HG03108 (cell line): ENCODE measurements around the gene CYB561D1.

ENCODE experiments used
- ATAC-seq: cut with Tn5 transposase; IDR thresholded peaks from one replicate; pipeline ENCODE4 v1.9.1; 2021; ENCODE audit warnings: moderate library complexity; ENCODE audit not compliant: unreplicated experiment

Gene CYB561D1

DNA sequence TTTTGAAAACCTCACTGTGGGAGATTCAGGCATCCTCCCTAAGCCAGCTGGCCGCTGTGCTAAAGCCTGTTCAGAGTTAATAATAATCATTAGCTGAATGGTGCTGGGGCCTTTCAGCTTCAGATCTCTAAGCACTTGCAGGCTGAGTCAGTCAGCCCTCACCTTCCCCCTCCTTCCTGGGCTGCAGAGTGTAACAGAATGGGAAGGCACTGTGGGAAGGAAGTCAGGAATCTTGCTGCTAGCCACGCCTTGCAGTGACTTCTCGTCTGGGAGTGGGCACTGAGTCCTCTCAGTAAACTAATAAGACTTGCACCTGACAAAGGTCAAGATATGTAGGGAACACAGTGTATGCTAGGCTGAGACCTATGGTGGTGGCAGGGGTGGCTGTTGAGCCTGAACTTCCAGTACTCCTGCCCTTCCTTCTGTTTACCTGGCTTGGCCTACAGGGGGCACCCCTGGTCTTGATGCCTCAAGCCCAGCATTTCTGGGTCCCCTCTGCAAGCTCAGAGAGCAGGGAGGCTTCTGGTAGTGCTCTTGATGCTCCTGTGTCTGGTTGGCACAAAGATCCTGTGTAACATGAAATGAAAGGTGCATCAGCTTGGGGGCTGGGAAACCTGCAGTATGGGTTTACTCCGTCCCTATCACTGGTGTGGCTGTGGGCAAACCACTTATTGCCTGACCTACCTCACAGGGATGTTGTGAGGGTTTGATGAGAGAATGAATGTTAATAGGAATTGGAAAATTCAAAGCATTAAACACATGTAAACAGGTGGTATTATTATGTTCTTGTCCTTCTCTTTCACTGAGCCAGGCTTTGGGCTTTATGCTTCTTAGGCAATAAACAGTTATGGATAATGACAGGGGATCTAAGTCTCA is 6.0 kb downstream of the CYB561D1 start:
- ATAC-seq = no peak

GRCh38 chr1:109500941-109501381 is 7.1 kb downstream of the CYB561D1 start:
- ATAC-seq = no peak

DNA sequence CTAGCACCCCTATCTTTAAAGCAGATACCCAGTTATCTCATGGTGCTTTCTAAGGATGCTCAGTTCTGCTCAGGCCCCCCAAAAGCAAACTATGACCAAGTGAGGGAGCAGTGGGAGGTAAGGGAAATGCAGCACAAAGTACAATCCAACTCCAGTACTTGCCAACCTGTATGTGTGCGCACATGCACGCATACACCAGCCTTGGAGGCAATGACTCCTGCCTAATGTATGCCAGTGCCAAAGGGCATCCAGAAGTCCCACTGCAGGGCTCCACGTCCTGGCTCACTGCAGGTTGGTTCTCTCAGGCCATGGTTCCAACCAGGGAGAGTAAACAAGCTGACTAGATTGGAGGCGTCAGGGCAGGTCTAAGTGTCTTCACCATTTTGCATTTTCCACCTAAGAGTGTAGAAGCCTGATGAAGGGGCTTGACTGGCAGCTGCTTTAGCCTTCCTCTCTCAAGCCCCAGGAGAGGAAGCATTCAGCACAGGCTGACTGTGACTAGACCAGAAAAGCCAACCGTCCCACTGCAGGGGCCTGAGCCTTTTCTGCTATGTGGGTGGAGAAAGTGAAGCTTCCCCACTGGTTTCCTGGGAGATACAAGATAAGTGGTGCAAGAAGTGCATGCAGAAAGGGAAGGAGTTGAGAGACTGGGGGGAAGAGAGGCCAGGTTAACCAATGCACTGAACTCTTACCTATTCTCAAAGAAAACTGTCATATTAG is 7.9 kb downstream of the CYB561D1 start:
- no peak for ATAC-seq

DNA sequence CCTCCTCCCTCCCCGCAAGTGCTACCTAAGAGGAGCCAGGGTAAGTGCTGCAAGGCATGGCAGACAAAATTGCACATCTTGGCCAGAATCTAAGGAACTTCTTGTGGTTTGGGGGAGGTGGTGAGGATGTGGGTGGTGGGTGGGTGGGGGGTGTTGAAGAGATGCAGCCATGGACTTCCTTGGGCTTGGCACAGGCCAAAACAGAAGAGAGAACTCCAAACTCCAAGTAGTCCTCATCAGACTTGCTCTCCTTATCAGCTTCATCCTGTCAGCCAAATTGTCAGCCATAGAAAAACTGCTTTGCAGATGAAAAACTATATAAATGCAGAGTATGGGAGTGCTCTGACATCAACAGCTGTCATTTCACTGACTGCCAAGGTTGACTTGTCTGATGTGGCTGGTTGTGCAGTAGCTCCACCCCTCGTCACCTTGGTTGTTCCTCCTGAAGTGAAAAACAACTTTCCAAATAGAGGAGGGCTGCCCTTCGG is 8.5 kb downstream of the CYB561D1 start:
- ATAC-seq = no peak

DNA sequence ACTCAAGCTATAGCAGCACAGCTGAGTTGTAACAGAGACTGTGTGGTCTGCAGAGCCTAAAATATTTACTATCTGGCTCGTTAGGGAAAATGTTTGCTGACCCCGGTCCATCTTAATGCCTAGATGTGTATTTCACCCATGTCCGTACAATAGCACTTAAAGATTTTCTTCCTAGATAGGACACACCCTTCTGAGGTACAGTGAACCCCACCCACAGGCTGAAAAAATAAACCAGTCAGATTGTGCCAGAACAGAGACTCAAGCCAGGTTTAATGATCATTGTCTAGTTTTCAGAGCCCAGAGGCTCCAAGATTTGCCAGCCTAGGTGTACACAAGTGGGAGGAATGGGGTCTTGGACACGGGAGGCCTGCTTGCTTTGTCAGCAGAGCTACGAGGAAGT is 10.0 kb downstream of the CYB561D1 start:
- ATAC-seq = no peak

GRCh38 chr1:109504974-109505373 is 11.1 kb downstream of the CYB561D1 start:
- ATAC-seq = no peak

DNA sequence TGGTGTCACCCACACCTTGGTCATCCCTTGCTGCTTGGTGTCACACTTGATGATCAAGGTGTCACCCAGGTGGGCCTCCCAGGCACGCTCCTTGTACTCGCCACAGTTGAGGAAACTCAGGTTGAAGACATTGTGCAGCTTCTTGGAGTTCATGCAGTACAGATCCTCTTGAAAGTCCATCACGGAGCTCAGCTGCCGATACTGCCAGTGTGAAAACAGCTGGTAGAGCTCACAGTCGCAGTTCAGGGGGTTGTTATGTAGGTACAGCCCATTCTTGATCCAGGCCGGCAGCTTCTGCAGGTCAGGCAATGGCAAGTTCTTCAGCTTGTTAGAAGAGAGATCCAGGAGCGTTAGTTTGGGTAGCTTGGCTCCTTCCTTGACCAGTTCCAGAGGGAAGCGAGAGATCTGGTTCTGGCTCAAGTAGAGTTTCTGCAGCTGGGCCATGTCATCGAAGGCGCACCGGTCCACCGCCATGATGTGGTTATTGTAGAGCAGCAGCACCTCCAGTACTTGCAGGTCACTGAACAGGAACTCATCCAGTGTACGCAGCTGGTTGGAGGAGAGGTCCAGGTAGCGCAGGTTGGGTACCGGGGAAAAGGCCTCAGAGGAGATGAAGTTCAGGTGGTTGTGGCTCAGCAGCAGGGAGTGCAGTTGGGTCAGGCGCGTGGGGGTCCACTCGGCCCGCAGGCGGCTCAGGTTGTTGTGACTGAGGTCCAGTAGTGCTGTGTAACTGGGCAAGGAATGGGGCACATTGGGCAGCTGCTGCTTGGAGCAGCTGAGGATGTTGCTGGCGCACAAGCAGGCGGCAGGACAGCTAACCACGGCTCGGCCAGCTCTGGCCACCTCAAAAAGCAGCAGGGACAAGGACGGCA is 14.3 kb downstream of the CYB561D1 start:
- no peak for ATAC-seq

- no peak for ATAC-seq
Observed at GRCh38 chr1:109508873-109509175, 14.9 kb downstream of the CYB561D1 start.

DNA sequence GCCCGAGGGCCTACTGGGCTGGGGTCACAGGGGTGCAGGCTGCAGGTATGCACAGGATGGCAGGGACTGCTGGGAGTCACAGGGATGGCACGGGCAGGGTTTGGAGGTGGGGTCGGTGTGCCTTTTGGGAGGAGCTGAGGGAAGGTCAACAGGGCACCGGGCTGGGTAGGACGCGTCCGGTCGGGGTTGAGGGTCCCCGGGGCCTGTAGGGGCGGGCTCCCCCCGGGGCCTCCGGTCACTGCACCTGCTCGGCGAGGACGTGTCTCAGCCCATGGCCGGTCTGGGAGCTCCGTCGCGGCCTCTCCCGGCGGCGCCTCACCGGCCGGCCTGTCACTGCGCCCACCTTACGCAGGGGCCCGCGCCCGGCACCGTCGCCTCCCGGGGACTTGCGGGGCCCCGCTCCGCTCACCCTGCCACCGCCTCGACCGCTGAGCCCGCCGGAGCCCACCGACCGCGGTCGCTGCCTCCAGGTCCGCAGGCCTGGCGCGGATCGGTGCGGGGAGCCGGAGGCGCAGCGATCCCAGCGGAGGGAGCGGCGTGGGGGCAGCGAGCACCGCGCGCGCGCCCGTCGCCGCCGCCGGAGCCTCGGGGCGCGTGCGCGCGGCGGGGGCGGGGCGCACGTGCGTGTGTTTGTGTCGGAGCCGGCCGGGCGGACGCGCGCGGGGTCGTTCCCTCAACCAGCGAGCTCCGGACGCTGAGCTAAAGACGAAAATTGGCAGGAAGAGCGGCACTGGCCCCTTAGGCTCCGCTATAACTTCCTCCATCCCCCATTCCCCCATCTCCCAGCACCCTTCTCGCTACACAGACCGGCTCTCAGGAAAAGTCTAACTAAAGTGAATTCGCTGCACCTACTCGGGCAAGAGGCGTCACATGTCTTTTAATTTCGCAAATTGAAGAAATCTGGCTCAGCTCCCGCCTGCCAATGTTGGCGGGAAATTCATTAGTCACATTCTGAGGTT is 15.6 kb downstream of the CYB561D1 start, which contains the start of gene AMIGO1:
Gene AMIGO1 (minus strand): TSS at position 552 of the 959 bp plus-strand sequence. CDS start 815 bp downstream, outside the sequence.
- no peak for ATAC-seq

DNA sequence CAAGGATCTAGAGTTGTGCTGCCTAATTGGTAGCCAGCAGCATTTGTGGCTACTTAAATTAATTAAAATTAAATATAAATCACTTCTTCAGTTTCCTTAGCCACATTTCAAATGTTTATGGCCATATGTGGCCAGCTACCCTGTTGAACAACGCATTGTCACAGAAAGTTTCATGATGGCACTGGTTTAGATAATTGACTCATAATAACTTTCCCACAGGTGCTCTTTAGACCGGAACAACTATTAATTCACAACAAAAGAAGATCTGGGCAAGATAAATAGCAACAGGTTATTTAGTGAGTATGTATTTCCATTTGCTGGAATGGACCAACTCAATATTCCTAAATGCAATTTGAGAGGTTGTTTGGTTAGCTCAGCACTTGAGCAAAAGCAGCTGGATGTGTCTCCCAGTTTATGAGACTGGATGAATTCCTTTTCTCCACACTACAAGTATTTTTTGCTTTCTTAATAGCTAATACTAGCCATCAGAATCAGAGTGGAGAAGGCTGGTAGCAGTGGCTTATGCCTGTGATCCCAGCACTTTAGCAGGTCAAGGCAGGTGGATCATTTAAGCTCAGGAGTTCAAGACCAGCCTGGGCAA is 19.3 kb downstream of the CYB561D1 start:
- no peak for ATAC-seq

- no peak for ATAC-seq
Observed at GRCh38 chr1:109514846-109515245, 21.0 kb downstream of the CYB561D1 start.

GRCh38 chr1:109516872-109517271 is 23.0 kb downstream of the CYB561D1 start:
- ATAC-seq = no peak

DNA sequence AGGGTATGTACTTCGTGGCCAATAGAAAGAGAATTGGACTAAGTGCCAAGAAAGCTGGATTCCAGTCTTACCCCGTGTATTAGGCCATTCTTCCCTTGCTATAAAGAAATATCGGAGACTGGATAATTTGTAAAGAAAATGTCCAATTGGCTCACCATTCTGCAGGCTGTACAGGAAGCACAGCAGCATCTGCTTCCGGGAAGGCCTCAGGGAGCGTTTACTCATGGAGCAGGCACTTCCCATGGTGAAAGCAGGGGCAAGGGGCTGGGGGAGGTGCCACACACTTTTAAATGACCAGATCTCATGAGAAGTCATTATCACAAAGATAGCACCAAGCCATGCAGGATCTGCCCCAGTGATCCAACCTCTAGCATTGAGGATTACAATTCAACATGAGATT is 23.4 kb downstream of the CYB561D1 start:
- ATAC-seq = no peak

- ATAC-seq = no peak
Observed at GRCh38 chr1:109521002-109521951, 27.4 kb downstream of the CYB561D1 start.

DNA sequence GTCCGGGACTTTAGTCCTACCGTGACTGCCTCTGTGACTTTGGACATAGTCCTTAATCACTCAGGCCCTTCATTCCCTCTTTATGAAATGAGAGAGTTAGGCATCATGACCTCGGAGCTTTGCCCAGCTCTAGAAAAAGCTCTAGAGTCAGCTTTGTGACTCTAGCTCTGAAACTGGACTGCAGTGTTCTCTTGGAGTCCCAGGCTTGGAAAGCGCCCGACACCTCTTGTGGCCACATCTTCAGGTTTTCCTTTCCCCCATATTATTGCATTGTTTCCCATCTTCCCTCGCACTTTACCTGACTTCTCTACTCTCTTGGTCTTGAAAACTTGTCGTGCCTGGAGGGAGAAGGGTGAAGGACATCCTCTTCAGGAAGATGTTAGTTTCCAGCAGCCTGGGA is 28.1 kb downstream of the CYB561D1 start:
- no peak for ATAC-seq

GRCh38 chr1:109523706-109524105 is 29.8 kb downstream of the CYB561D1 start:
- no peak for ATAC-seq

DNA sequence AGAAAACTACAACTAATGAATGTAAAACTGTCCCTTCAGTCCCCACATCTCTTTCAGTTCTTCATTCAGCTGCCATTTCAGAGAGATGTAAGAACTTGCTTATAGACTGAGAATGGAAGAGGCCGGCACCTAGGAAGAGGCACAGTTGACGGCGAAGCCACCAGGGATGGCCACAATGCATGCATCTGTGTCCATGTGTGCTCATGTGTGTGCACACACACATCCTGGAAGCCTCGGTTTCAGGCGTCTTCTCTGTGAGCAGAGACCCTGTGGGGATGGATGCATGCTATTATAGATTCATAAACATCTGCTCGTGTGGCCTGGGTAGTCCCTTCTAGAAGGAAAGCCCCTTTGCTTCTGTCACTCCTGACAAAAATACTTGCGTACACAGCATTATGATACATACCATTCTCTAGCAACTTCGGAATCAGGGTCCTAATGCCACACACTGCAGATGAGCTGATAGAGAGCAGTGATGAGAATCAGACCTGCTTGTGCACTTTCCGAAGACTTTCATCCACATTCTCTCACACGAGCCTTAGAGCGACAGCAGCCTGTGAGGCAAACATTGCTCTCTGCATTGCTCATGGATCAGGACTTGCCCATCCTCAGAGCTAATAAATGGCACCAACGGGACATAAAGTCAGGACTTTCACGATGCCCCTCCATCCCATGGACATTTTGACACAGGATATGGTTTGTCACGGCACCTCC is 33.4 kb downstream of the CYB561D1 start:
- peak; percentile 52 for ATAC-seq
